ENCODE data around the gene C10orf90.

DNA sequence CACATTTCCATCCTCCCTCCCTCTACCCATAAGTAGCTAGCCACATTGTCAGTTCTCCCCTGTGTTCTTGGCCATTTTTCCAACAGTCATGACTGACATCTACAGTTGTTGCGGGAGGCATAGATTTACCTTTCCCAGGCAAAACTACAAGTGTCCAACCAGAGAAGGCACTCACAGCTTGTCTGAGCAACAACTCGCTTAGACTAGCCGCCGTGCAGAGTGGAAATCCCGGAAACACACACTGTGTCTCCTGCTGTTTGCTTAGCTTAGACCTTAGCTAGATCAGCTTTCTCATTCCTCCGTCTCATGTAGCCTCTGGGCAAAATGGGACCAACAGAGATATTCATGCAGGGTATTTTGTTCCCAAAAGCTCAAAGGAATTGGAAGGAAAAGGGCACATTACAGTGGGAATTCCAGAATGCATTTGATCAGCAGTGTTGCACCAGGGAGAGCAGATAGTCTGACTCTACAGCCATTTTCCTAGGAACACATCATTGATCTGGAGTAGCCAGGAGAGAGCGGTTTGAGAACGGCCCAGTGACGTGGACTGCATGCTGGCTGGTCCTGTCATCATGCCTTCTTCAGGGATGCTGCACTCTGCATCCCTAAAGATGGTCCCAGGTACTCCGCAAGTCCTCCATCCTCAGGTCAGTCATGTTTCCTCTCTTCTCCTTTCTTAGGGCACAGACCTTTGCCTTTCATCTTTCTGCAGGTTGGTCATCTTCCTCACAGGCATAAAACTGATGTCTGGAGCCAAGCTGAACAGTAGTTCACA is 89.4 kb downstream of the C10orf90 start:
- TF ChIP-seq POLR2A (IDR thresholded peaks at IDR 0.05) (no peak), POLR2AphosphoS5 (IDR thresholded peaks at IDR 0.05) (no peak), CTCF (IDR thresholded peaks at IDR 0.05) (no peak), EP300 (IDR thresholded peaks at IDR 0.05) (no peak)

Measured in suprapubic skin (tissue), 4 donors.